Measurements from ENCODE around the gene TMEM101.
"Not testable (repeated sequence)": the region's sequence is repeated elsewhere in the genome, so short reads cannot be mapped to it uniquely, and the experiment has no call there.

TMEM101 gene

GRCh38 chr17:44000141-44000860, 14.5 kb downstream of the TMEM101 start:
- no peak for DNase-seq

GRCh38 chr17:43999024-43999423, 15.7 kb downstream of the TMEM101 start:
- DNase-seq: no peak

- no peak for DNase-seq
Observed at GRCh38 chr17:43998552-43998951, 16.2 kb downstream of the TMEM101 start.

- DNase-seq: not testable (repeated sequence)
Observed at GRCh38 chr17:43997180-43997579, 17.6 kb downstream of the TMEM101 start.

GRCh38 chr17:43995150-43995471, 19.7 kb downstream of the TMEM101 start:
- no peak for DNase-seq

- peak; percentile 60 for DNase-seq
Observed at GRCh38 chr17:43994272-43995149, 20.3 kb downstream of the TMEM101 start.

- no peak for DNase-seq
Observed at GRCh38 chr17:43992641-43993040, 22.1 kb downstream of the TMEM101 start.

- no peak for DNase-seq
Observed at GRCh38 chr17:43988301-43988700, 26.5 kb downstream of the TMEM101 start.

- DNase-seq: no peak
Observed at GRCh38 chr17:43987131-43988021, 27.4 kb downstream of the TMEM101 start.

- no peak for DNase-seq
Observed at GRCh38 chr17:43986225-43986981, 28.4 kb downstream of the TMEM101 start.

- DNase-seq: no peak
Observed at GRCh38 chr17:43984521-43984920, 30.2 kb downstream of the TMEM101 start.

GRCh38 chr17:43983515-43984411, 31.0 kb downstream of the TMEM101 start:
- DNase-seq: no peak

GRCh38 chr17:43983196-43983514, 31.6 kb downstream of the TMEM101 start:
- no peak for DNase-seq

- no peak for DNase-seq
Observed at GRCh38 chr17:43982171-43982570, 32.6 kb downstream of the TMEM101 start.

- no peak for DNase-seq
Observed at GRCh38 chr17:43979671-43980070, 35.1 kb downstream of the TMEM101 start.

GRCh38 chr17:43979011-43979410, 35.8 kb downstream of the TMEM101 start:
- no peak for DNase-seq

- DNase-seq: no peak
Observed at GRCh38 chr17:43978078-43978477, 36.7 kb downstream of the TMEM101 start.

GRCh38 chr17:43976963-43977837, 37.6 kb downstream of the TMEM101 start:
- no peak for DNase-seq

- DNase-seq: no peak
Observed at GRCh38 chr17:43975898-43976297, 38.9 kb downstream of the TMEM101 start.

Data from CD4-positive, alpha-beta T cell treated with Interleukin-15 for 1 hour (primary cell).